A549 (cell line): ENCODE results near the gene NFATC3. TPM values are rescaled to one million over a fixed set of nuclear protein-coding genes. Genes with fewer than 3 reads are reported as not detected.
A peak's percentile ranks its signal among the peaks of the same experiment; 100 is the strongest.

Source experiments
- CEBPB ChIP-seq, 2 experiments: fragments of >200 bp in 1 of 2; sonication (Bioruptor Twin) in 1 of 2; formaldehyde crosslinking in 1 of 2; IDR thresholded peaks; 2 replicates each; pipeline ENCODE4 v1.6.1; 2012 to 2016
- CHD2 ChIP-seq: fragments of 150-350 bp; IDR thresholded peaks from 2 replicates; pipeline ENCODE4 v1.6.1; 2014; ENCODE audit warnings: low read length; ENCODE audit not compliant: partially characterized antibody
- CHD4 ChIP-seq: fragments of 200-600 bp; sonication (generic); IDR thresholded peaks from 2 replicates; pipeline ENCODE4 v1.6.1; 2016; ENCODE audit warnings: antibody characterized with exemption, mild to moderate bottlenecking, borderline replicate concordance
- EHF ChIP-seq: fragments of 250-450 bp; sonication (Bioruptor Pico); IDR thresholded peaks from 2 replicates; pipeline ENCODE4 v1.5.0; 2020; ENCODE audit warnings: mild to moderate bottlenecking
- EHMT2 ChIP-seq: fragments of 200-600 bp; sonication (generic); IDR thresholded peaks from 2 replicates; pipeline ENCODE4 v1.6.1; 2016; ENCODE audit warnings: antibody characterized with exemption, low read depth, mild to moderate bottlenecking, moderate library complexity
- ESRRA ChIP-seq: fragments of 150-350 bp; IDR thresholded peaks from 2 replicates; pipeline ENCODE4 v1.6.1; 2014; ENCODE audit warnings: mild to moderate bottlenecking, low read length, borderline replicate concordance
- FOSB ChIP-seq: fragments of 250-450 bp; sonication (Bioruptor Pico); IDR thresholded peaks from 2 replicates; pipeline ENCODE4 v1.5.0; 2020; ENCODE audit warnings: mild to moderate bottlenecking, moderate library complexity
- HOXA7 ChIP-seq: fragments of 250-450 bp; sonication (Bioruptor Pico); IDR thresholded peaks from 2 replicates; pipeline ENCODE4 v1.5.0; 2020; ENCODE audit warnings: mild to moderate bottlenecking, moderate library complexity
- HOXB13 ChIP-seq: fragments of 250-450 bp; sonication (Bioruptor Pico); IDR thresholded peaks from 2 replicates; pipeline ENCODE4 v1.5.0; 2020; ENCODE audit warnings: low read depth, mild to moderate bottlenecking, moderate library complexity
- HOXB5 ChIP-seq: fragments of 250-450 bp; sonication (Bioruptor Pico); IDR thresholded peaks from 2 replicates; pipeline ENCODE4 v1.5.0; 2020; ENCODE audit warnings: mild to moderate bottlenecking, moderate library complexity
- JUN ChIP-seq, 2 experiments: fragments of >200 bp; sonication (Bioruptor Twin); formaldehyde crosslinking; IDR thresholded peaks; 2 replicates in 1 of 2; 3 replicates in 1 of 2; pipeline ENCODE4 v1.6.1; 2016 to 2017
- KDM5A ChIP-seq: fragments of 200-600 bp; sonication (generic); IDR thresholded peaks from 2 replicates; pipeline ENCODE4 v1.6.1; 2016; ENCODE audit warnings: antibody characterized with exemption, mild to moderate bottlenecking
- MYC ChIP-seq: IDR thresholded peaks from 2 replicates; pipeline ENCODE4 v1.6.1; 2012; ENCODE audit warnings: mild to moderate bottlenecking, inconsistent platforms, low read length, improper control_type of control experiment, borderline replicate concordance
- NPAS2 ChIP-seq: fragments of 250-450 bp; sonication (Bioruptor Pico); IDR thresholded peaks from 2 replicates; pipeline ENCODE4 v1.8.0; 2022; ENCODE audit warnings: mild to moderate bottlenecking, moderate library complexity, borderline replicate concordance
- RAD21 ChIP-seq, 2 experiments: fragments of >200 bp in 1 of 2; sonication (Bioruptor Twin) in 1 of 2; formaldehyde crosslinking in 1 of 2; IDR thresholded peaks in 1 of 2; conservative IDR thresholded peaks in 1 of 2; 2 replicates in 1 of 2; 3 replicates in 1 of 2; pipeline ENCODE4 v1.6.1; 2012 to 2018; ENCODE audit warnings: inconsistent platforms in 1 of 2
- RFX5 ChIP-seq: fragments of 450-650 bp; IDR thresholded peaks from 2 replicates; pipeline ENCODE4 v1.7.1; 2014; ENCODE audit warnings: antibody characterized with exemption, mild to moderate bottlenecking, moderate library complexity
- RNF2 ChIP-seq: fragments of 200-600 bp; sonication (generic); IDR thresholded peaks from 2 replicates; pipeline ENCODE4 v1.6.1; 2016; ENCODE audit warnings: low read depth, mild to moderate bottlenecking, antibody characterized with exemption, moderate library complexity, borderline replicate concordance
- SMC3 ChIP-seq: fragments of >200 bp; sonication (Bioruptor Twin); formaldehyde crosslinking; IDR thresholded peaks from 3 replicates; pipeline ENCODE4 v1.6.1; 2018; ENCODE audit warnings: inconsistent platforms
- ZC3H11A ChIP-seq: fragments of 450-650 bp; IDR thresholded peaks from 2 replicates; pipeline ENCODE4 v1.6.1; 2014; ENCODE audit warnings: antibody characterized with exemption, mild to moderate bottlenecking
- polyA plus RNA-seq, 4 experiments: library from polyadenylated mRNA; depleted of rRNA in 3 of 4; stranded (reverse); fragments of >200 nt; fragmentation: RNase III in 1 of 4; extraction: RNeasy Plus Mini Kit Qiagen cat#74134 plus additional on column Dnase treatment in 1 of 4; gene quantifications; 2 replicates in 3 of 4; 3 replicates in 1 of 4; pipeline ENCODE4 v1.2.3, GENCODE V29; 2011 to 2017
- TF ChIP-seq, protein P1 (sequence below): fragments of 250-450 bp; sonication (Bioruptor Pico); IDR thresholded peaks from 2 replicates; pipeline ENCODE4 v1.5.0; 2021; ENCODE audit warnings: mild to moderate bottlenecking, moderate library complexity, borderline replicate concordance
- TF ChIP-seq, protein P2 (sequence below): fragments of >200 bp; sonication (Bioruptor Twin); formaldehyde crosslinking; IDR thresholded peaks from 3 replicates; pipeline ENCODE4 v1.6.1; 2016
- TF ChIP-seq, protein P3 (sequence below): fragments of 200-600 bp; sonication (generic); IDR thresholded peaks from 2 replicates; pipeline ENCODE4 v1.6.1; 2016; ENCODE audit warnings: antibody characterized with exemption, mild to moderate bottlenecking, moderate library complexity
- TF ChIP-seq, protein P4 (sequence below): fragments of >200 bp; sonication (Bioruptor Twin); formaldehyde crosslinking; IDR thresholded peaks from 2 replicates; pipeline ENCODE4 v1.6.1; 2016
- TF ChIP-seq, protein P5 (sequence below): IDR thresholded peaks from 2 replicates; pipeline ENCODE4 v1.6.1; 2012
- TF ChIP-seq, protein P6 (sequence below): fragments of 450-650 bp; IDR thresholded peaks from 2 replicates; pipeline ENCODE4 v1.6.1; 2014; ENCODE audit warnings: antibody characterized with exemption
- TF ChIP-seq, protein P7 (sequence below): IDR thresholded peaks from 2 replicates; pipeline ENCODE4 v1.6.1; 2012; ENCODE audit warnings: low read depth, borderline replicate concordance
- TF ChIP-seq, protein P8 (sequence below): fragments of 150-350 bp; IDR thresholded peaks from 2 replicates; pipeline ENCODE4 v1.6.1; 2014; ENCODE audit warnings: low read depth, mild to moderate bottlenecking, low read length

The NFATC3 gene
- polyA plus RNA-seq, 2 of the 4 experiments (the other 2 are of a cell fraction), result 13.3 to 23.9 TPM

DNA sequence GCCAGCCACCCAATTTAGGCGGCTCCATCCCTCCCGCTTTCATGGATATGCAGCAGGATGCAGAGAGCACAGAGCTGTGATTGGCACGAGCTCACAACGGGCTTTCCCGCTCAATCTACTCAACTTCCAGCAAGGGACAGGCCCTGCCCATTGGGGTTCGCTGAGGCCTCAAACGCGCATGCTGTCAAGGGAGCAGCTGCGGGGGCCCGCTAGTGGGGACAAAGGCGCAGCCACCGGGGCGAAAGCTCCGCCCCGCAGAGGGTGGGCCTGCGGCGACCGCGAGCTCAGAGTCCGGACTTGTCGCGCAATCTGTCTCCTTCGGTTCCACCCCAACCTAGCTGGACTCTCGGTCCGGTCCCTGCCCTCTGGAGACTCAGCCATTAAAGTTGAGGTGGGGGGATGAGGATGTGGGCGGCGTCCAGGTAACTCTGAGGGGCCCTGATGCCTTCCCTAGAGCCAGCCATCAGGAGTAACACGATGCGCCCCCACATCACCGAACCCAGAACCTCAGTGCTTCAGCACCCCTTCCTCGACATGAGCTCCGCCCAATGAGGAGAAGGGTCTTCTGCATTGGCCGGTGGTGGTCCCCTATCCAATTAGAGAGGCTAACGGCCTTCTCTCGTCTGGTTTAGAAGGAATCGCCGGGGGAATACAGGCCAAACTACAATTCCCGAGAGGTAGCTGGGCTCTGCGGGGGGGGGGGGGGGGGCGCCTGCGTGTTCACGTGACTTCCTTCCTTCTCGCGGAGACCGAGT is 489 bp upstream of the NFATC3 start (continued):
- TF ChIP-seq, protein P1, sequence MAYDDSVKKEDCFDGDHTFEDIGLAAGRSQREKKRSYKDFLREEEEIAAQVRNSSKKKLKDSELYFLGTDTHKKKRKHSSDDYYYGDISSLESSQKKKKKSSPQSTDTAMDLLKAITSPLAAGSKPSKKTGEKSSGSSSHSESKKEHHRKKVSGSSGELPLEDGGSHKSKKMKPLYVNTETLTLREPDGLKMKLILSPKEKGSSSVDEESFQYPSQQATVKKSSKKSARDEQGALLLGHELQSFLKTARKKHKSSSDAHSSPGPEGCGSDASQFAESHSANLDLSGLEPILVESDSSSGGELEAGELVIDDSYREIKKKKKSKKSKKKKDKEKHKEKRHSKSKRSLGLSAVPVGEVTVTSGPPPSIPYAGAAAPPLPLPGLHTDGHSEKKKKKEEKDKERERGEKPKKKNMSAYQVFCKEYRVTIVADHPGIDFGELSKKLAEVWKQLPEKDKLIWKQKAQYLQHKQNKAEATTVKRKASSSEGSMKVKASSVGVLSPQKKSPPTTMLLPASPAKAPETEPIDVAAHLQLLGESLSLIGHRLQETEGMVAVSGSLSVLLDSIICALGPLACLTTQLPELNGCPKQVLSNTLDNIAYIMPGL (CRISPR knock-in tag), result no peak
- TF ChIP-seq MYC (no peak), HOXB13 (CRISPR knock-in tag) (no peak), CHD2 (no peak), CEBPB (IDR thresholded peaks at IDR 0.05) (no peak), EHF (no peak), SMC3 (no peak), NPAS2 (CRISPR knock-in tag) (no peak), CHD4 (no peak), RAD21 (conservative IDR thresholded peaks at IDR 0.05 in 1 of 2, IDR thresholded peaks at IDR 0.05 in 1 of 2) (no peak), HOXA7 (CRISPR knock-in tag) (no peak), RNF2 (no peak), RFX5 (no peak), JUN (IDR thresholded peaks at IDR 0.05) (no peak), KDM5A (no peak), HOXB5 (CRISPR knock-in tag) (0 out of 2 replicates have a peak, but pooled peaks have one; percentile 28), ESRRA (no peak), ZC3H11A (no peak), FOSB (CRISPR knock-in tag) (no peak), EHMT2 (no peak)
- TF ChIP-seq, protein P2, sequence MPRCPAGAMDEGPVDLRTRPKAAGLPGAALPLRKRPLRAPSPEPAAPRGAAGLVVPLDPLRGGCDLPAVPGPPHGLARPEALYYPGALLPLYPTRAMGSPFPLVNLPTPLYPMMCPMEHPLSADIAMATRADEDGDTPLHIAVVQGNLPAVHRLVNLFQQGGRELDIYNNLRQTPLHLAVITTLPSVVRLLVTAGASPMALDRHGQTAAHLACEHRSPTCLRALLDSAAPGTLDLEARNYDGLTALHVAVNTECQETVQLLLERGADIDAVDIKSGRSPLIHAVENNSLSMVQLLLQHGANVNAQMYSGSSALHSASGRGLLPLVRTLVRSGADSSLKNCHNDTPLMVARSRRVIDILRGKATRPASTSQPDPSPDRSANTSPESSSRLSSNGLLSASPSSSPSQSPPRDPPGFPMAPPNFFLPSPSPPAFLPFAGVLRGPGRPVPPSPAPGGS, result no peak; the same call in 2 of the 3 replicates
- TF ChIP-seq, protein P3, sequence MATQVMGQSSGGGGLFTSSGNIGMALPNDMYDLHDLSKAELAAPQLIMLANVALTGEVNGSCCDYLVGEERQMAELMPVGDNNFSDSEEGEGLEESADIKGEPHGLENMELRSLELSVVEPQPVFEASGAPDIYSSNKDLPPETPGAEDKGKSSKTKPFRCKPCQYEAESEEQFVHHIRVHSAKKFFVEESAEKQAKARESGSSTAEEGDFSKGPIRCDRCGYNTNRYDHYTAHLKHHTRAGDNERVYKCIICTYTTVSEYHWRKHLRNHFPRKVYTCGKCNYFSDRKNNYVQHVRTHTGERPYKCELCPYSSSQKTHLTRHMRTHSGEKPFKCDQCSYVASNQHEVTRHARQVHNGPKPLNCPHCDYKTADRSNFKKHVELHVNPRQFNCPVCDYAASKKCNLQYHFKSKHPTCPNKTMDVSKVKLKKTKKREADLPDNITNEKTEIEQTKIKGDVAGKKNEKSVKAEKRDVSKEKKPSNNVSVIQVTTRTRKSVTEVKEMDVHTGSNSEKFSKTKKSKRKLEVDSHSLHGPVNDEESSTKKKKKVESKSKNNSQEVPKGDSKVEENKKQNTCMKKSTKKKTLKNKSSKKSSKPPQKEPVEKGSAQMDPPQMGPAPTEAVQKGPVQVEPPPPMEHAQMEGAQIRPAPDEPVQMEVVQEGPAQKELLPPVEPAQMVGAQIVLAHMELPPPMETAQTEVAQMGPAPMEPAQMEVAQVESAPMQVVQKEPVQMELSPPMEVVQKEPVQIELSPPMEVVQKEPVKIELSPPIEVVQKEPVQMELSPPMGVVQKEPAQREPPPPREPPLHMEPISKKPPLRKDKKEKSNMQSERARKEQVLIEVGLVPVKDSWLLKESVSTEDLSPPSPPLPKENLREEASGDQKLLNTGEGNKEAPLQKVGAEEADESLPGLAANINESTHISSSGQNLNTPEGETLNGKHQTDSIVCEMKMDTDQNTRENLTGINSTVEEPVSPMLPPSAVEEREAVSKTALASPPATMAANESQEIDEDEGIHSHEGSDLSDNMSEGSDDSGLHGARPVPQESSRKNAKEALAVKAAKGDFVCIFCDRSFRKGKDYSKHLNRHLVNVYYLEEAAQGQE, result no peak
- TF ChIP-seq, protein P4, sequence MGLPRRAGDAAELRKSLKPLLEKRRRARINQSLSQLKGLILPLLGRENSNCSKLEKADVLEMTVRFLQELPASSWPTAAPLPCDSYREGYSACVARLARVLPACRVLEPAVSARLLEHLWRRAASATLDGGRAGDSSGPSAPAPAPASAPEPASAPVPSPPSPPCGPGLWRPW, result no peak
- TF ChIP-seq, protein P5, sequence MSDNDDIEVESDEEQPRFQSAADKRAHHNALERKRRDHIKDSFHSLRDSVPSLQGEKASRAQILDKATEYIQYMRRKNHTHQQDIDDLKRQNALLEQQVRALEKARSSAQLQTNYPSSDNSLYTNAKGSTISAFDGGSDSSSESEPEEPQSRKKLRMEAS, result peak; percentile 78
- TF ChIP-seq, protein P6, sequence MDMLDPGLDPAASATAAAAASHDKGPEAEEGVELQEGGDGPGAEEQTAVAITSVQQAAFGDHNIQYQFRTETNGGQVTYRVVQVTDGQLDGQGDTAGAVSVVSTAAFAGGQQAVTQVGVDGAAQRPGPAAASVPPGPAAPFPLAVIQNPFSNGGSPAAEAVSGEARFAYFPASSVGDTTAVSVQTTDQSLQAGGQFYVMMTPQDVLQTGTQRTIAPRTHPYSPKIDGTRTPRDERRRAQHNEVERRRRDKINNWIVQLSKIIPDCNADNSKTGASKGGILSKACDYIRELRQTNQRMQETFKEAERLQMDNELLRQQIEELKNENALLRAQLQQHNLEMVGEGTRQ, result peak; percentile 49
- TF ChIP-seq, protein P7, sequence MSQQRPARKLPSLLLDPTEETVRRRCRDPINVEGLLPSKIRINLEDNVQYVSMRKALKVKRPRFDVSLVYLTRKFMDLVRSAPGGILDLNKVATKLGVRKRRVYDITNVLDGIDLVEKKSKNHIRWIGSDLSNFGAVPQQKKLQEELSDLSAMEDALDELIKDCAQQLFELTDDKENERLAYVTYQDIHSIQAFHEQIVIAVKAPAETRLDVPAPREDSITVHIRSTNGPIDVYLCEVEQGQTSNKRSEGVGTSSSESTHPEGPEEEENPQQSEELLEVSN, result peak; percentile 89
- TF ChIP-seq, protein P8, sequence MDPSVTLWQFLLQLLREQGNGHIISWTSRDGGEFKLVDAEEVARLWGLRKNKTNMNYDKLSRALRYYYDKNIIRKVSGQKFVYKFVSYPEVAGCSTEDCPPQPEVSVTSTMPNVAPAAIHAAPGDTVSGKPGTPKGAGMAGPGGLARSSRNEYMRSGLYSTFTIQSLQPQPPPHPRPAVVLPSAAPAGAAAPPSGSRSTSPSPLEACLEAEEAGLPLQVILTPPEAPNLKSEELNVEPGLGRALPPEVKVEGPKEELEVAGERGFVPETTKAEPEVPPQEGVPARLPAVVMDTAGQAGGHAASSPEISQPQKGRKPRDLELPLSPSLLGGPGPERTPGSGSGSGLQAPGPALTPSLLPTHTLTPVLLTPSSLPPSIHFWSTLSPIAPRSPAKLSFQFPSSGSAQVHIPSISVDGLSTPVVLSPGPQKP, result no peak
